Tibial artery (tissue), 4 donors: ENCODE results near the gene ZYG11A.

Experiments
- DNase-seq, 2 donors: peaks; one replicate each; pipeline ENCODE4 v3.0.0-alpha.2; 2019
- H3K27ac ChIP-seq, 2 donors: fragments of 200-600 bp; sonication (generic) in 1 of 2; 1 replicate in 1 of 2; 2 replicates in 1 of 2; pipeline ENCODE4 v1.5.1; 2018 to 2019; ENCODE audit warnings: mild to moderate bottlenecking in 1 of 2
- H3K27me3 ChIP-seq, 2 donors: fragments of 200-600 bp; sonication (generic) in 1 of 2; one replicate each; pipeline versions ENCODE4 v1.5.1 to v1.6.0; 2016 to 2019
- H3K36me3 ChIP-seq, 3 donors: fragments of 200-600 bp; sonication (generic) in 2 of 3; one replicate each; pipeline ENCODE4 v1.5.1; 2016 to 2019; ENCODE audit warnings: mild to moderate bottlenecking in 2 of 3
- H3K4me1 ChIP-seq, 4 donors: fragments of 200-600 bp; sonication (generic) in 2 of 4; 1 replicate in 3 of 4; 2 replicates in 1 of 4; pipeline ENCODE4 v1.5.1; 2016 to 2019
- H3K4me3 ChIP-seq, 2 donors: fragments of 200-600 bp; sonication (generic) in 1 of 2; 1 replicate in 1 of 2; 2 replicates in 1 of 2; pipeline ENCODE4 v1.5.1; 2018 to 2019; ENCODE audit warnings: mild to moderate bottlenecking in 2 of 2
- H3K9me3 ChIP-seq, 3 donors: fragments of 200-600 bp; sonication (generic) in 1 of 3; one replicate each; pipeline ENCODE4 v1.5.1; 2016 to 2019
- CTCF ChIP-seq, 2 experiments: fragments of 200-600 bp in 1 of 2; fragments of 450-650 bp in 1 of 2; IDR thresholded peaks; one replicate each; pipeline ENCODE4 v1.5.1; 2017 to 2019; ENCODE audit warnings: antibody characterized with exemption in 2 of 2, mild to moderate bottlenecking in 1 of 2, moderate library complexity in 1 of 2
- intact Hi-C: fragments of 100-400 bp; cut with DNase I; formaldehyde crosslinking; loops from one replicate; pipeline ENCODE4 v1.15.0; 2023; ENCODE audit warnings: low total_unique reads

The ZYG11A gene

DNA sequence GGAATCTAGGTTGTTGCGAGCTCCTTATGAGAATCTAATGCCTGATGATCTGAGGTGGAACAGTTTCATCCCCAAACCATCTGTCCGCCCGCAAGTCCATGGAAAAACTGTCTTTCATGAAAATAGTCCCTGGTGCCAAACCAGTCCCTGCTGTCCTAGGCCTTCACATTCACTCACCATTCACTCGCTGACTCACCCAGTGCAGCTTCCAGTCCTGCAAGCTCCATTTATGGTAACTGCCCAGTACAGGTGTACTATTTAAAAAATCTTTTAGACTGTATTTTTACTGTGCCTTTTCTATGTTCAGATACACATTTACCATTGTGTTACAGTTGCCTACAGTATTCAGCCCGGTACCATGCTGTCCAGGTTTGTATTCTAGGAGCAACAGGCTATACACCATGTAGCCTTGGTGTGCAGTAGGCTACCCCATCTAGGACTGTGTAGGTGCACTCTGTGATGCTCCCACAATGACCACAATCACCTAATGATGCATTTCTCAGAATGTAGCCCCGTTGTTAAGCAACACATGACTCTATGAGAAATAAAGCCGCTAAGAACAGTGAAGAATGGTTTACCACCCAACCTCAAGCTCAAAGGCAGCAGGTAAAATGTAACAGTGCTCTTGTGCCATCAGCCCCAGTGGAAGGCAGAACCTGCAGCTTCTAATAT, 76.6 kb downstream of the ZYG11A start:
- no peak overlapping the region for H3K27ac ChIP-seq
- H3K9me3 ChIP-seq = no peaks in the 10 kb centered on the region
- no peaks in the 10 kb centered on the region for H3K27me3 ChIP-seq
- H3K36me3 ChIP-seq = peaks cover 0 to 8% (median 0%) of the 10 kb centered on the region in 3 donors
- peaks cover 0 to 5% (median 2%) of the 10 kb centered on the region in 4 donors for H3K4me1 ChIP-seq
- TF ChIP-seq CTCF (IDR thresholded peaks at IDR 0.05) = no peak
- H3K4me3 ChIP-seq = no peak overlapping the region
- intact Hi-C loops = no loop called here
- no peak for DNase-seq

GRCh38 chr1:52919723-52920483, 77.3 kb downstream of the ZYG11A start:
- intact Hi-C loops = loop anchor here (10.0 kb wide), 1 partner anchor 275 kb away; the partner anchor contains the start of gene CPT2
- Histone ChIP-seq H3K36me3 (peaks cover 0 to 1% (median 0%) of the 10 kb centered on the region in 3 donors), H3K4me1 (peaks cover 0 to 5% (median 2%) of the 10 kb centered on the region in 4 donors), H3K27ac (peak overlapping the region; percentile 88 to 89), H3K9me3 (no peaks in the 10 kb centered on the region), H3K4me3 (peak overlapping the region in 1 of 2 donors; percentile 85), H3K27me3 (no peaks in the 10 kb centered on the region)
- no peak for TF ChIP-seq CTCF (IDR thresholded peaks at IDR 0.05)
- DNase-seq = no peak

DNA sequence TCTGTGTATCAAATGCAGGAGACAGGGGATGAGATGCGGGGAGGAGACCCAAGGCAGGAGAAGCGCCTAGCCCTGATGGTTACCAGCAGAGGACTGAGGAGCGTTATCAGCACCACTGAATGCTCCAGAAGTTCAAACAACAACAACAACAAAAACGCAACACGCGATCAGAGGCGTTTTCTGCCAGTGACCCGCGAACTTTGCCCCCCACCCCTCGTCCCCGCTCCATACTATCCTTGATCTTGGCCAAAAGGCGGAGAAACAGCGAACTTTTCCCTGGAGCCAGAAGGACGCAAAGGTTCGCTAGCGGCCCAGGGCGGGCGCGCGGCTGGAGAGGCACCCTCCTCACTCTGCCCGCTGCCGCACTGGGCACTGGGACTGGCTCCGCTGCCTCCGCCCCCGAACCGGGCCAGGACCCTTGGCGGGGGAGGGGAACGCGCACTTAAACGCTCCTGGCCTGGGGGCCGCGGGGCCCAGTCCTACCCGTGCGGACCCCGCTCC, 78.3 kb downstream of the ZYG11A start:
- peak overlapping the region; percentile 76 to 85 for H3K4me3 ChIP-seq
- DNase-seq = peak in 1 of 2 donors; percentile 74
- intact Hi-C loops = loop anchor here (10.0 kb wide), 1 partner anchor 274 kb away; the partner anchor contains the start of gene CPT2

DNA sequence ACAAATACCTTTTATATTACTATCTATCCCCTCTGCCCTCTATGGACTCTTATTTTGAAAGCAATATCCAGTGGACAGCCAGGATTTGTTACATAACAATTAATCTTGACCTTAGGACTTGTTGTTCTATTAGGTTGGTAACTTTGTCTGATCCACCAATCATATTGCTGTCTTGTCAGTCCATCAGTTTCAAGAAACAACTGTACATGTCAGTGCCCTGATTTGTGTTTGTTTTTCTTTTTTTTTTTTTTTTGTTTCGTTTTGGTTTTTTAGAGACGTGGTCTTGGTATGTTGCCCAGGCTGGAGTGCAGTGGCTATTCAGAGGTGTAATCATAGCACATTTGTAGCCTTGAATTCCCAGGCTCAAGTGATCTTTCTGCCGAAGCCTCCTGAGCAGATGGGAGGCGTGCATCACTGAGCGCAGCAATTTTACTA, 83.0 kb downstream of the ZYG11A start:
- intact Hi-C loops = loop anchor here (10.0 kb wide), 1 partner anchor 269 kb away; the partner anchor contains the start of gene CPT2
- no peaks in the 10 kb centered on the region for H3K36me3 ChIP-seq
- DNase-seq = no peak
- no peak overlapping the region for H3K4me3 ChIP-seq
- TF ChIP-seq CTCF (IDR thresholded peaks at IDR 0.05) = no peak
- H3K27me3 ChIP-seq = no peaks in the 10 kb centered on the region
- H3K9me3 ChIP-seq = no peaks in the 10 kb centered on the region
- peaks cover 0 to 20% (median 7%) of the 10 kb centered on the region in 4 donors for H3K4me1 ChIP-seq
- H3K27ac ChIP-seq = no peak overlapping the region

More for the DNA sequence above, 78.3 kb downstream of the ZYG11A start:
- Histone ChIP-seq H3K4me1 (peaks cover 0 to 5% (median 2%) of the 10 kb centered on the region in 4 donors), H3K9me3 (no peaks in the 10 kb centered on the region), H3K27me3 (no peaks in the 10 kb centered on the region), H3K36me3 (no peaks in the 10 kb centered on the region), H3K27ac (peak overlapping the region; percentile 88 to 89)
- TF ChIP-seq CTCF (IDR thresholded peaks at IDR 0.05) = no peak

GRCh38 chr1:52926864-52927211, 84.3 kb downstream of the ZYG11A start:
- H3K27ac ChIP-seq = peak overlapping the region; percentile 78 to 89
- H3K27me3 ChIP-seq = no peaks in the 10 kb centered on the region
- peaks cover 0 to 20% (median 7%) of the 10 kb centered on the region in 4 donors for H3K4me1 ChIP-seq
- intact Hi-C loops = loop anchor here (10.0 kb wide), 1 partner anchor 268 kb away; the partner anchor contains the start of gene CPT2
- H3K9me3 ChIP-seq = no peaks in the 10 kb centered on the region
- no peaks in the 10 kb centered on the region for H3K36me3 ChIP-seq
- no peak for TF ChIP-seq CTCF (IDR thresholded peaks at IDR 0.05)
- no peak for DNase-seq
- H3K4me3 ChIP-seq = peak overlapping the region; percentile 73 to 75
